H9 (cell line): ENCODE results near the gene TULP3. TPM values are rescaled to one million over a fixed set of nuclear protein-coding genes. Genes with fewer than 3 reads are reported as not detected.
A peak's percentile ranks its signal among the peaks of the same experiment; 100 is the strongest.

Experiments
- DNase-seq: peaks from one replicate; pipeline ENCODE4 v3.0.0-alpha.2; 2017
- H2AFZ ChIP-seq: one replicate; pipeline ENCODE4 v1.6.1; 2013; ENCODE audit warnings: mild to moderate bottlenecking, low read length, control low read depth, moderate library complexity
- H2AK5ac ChIP-seq: 2 replicates; pipeline ENCODE4 v1.6.1; 2013; ENCODE audit warnings: low read length, control low read depth, mixed read lengths; ENCODE audit not compliant: insufficient read length
- H2BK120ac ChIP-seq: one replicate; pipeline ENCODE4 v1.6.1; 2013; ENCODE audit warnings: low read depth, mild to moderate bottlenecking, low read length, control low read depth, inconsistent platforms; ENCODE audit not compliant: poor library complexity, severe bottlenecking
- H2BK12ac ChIP-seq: 2 replicates; pipeline ENCODE4 v1.6.1; 2013; ENCODE audit warnings: low read length, control low read depth, mixed read lengths, low read depth; ENCODE audit not compliant: insufficient read length
- H2BK15ac ChIP-seq: 2 replicates; pipeline ENCODE4 v1.6.1; 2013; ENCODE audit warnings: low read depth, low read length, control low read depth
- H2BK20ac ChIP-seq: one replicate; pipeline ENCODE4 v1.6.1; 2013; ENCODE audit warnings: low read depth, mild to moderate bottlenecking, low read length, control low read depth, inconsistent platforms; ENCODE audit not compliant: poor library complexity, severe bottlenecking
- H2BK5ac ChIP-seq: 2 replicates; pipeline ENCODE4 v1.6.1; 2013; ENCODE audit warnings: low read length, control low read depth, mixed read lengths; ENCODE audit not compliant: insufficient read length
- H3K14ac ChIP-seq: 2 replicates; pipeline ENCODE4 v1.6.1; 2013; ENCODE audit warnings: low read length, control low read depth; ENCODE audit not compliant: insufficient read depth
- H3K18ac ChIP-seq: 2 replicates; pipeline ENCODE4 v1.6.1; 2013; ENCODE audit warnings: low read depth, mild to moderate bottlenecking, mixed read lengths, low read length, control low read depth; ENCODE audit not compliant: insufficient read length
- H3K23ac ChIP-seq: 2 replicates; pipeline ENCODE4 v1.6.1; 2013; ENCODE audit warnings: low read length, control low read depth, mixed read lengths, low read depth; ENCODE audit not compliant: insufficient read length
- H3K23me2 ChIP-seq: 2 replicates; pipeline ENCODE4 v1.6.1; 2013; ENCODE audit warnings: low read depth, mild to moderate bottlenecking, mixed read lengths, low read length, control low read depth; ENCODE audit not compliant: insufficient read length, poor library complexity, severe bottlenecking
- H3K27ac ChIP-seq: 2 replicates; pipeline ENCODE4 v1.5.1; 2013; ENCODE audit warnings: low read length, control low read depth, mixed read lengths, low read depth; ENCODE audit not compliant: insufficient read length
- H3K27me3 ChIP-seq: 2 replicates; pipeline ENCODE4 v1.6.1; 2013; ENCODE audit warnings: low read length, control low read depth, inconsistent platforms; ENCODE audit not compliant: insufficient read depth
- H3K4ac ChIP-seq: 2 replicates; pipeline ENCODE4 v1.6.1; 2013; ENCODE audit warnings: low read depth, mild to moderate bottlenecking, control low read depth, inconsistent platforms, low read length, moderate library complexity
- H3K4me1 ChIP-seq: 2 replicates; pipeline ENCODE4 v1.6.1; 2013; ENCODE audit warnings: low read length, control low read depth, inconsistent platforms; ENCODE audit not compliant: insufficient read depth
- H3K4me2 ChIP-seq: 2 replicates; pipeline ENCODE4 v1.6.1; 2013; ENCODE audit warnings: low read length, control low read depth, mixed read lengths; ENCODE audit not compliant: insufficient read length, insufficient read depth
- H3K56ac ChIP-seq: 2 replicates; pipeline ENCODE4 v1.6.1; 2013; ENCODE audit warnings: low read depth, mild to moderate bottlenecking, mixed read lengths, low read length, control low read depth; ENCODE audit not compliant: insufficient read length
- H3K79me1 ChIP-seq: 2 replicates; pipeline ENCODE4 v1.6.1; 2013; ENCODE audit warnings: low read depth, mild to moderate bottlenecking, moderate library complexity, low read length, control low read depth, inconsistent platforms; ENCODE audit not compliant: insufficient read depth, poor library complexity, severe bottlenecking
- H3K79me2 ChIP-seq: 2 replicates; pipeline ENCODE4 v1.6.1; 2013; ENCODE audit warnings: low read length, control low read depth, inconsistent platforms; ENCODE audit not compliant: insufficient read depth
- H3K9ac ChIP-seq: 2 replicates; pipeline ENCODE4 v1.6.1; 2013; ENCODE audit warnings: low read length, control low read depth, mixed read lengths; ENCODE audit not compliant: insufficient read length; ENCODE audit errors: extremely low read depth
- H3K9me3 ChIP-seq: one replicate; pipeline ENCODE4 v1.6.1; 2013; ENCODE audit warnings: low read depth, low read length, inconsistent platforms; ENCODE audit not compliant: control insufficient read depth
- H3T11ph ChIP-seq: one replicate; pipeline ENCODE4 v1.6.1; 2013; ENCODE audit warnings: mild to moderate bottlenecking, low read length, control low read depth, inconsistent platforms
- H4K20me1 ChIP-seq: one replicate; pipeline ENCODE4 v1.6.1; 2013; ENCODE audit not compliant: control insufficient read depth, insufficient read length, insufficient read depth
- H4K5ac ChIP-seq: 2 replicates; pipeline ENCODE4 v1.6.1; 2013; ENCODE audit warnings: low read depth, mild to moderate bottlenecking, mixed read lengths, low read length, control low read depth; ENCODE audit not compliant: insufficient read length
- H4K8ac ChIP-seq: replicated peaks from 2 replicates; pipeline ENCODE4 v1.6.1; 2013; ENCODE audit warnings: low read length, control low read depth, mixed read lengths, low read depth; ENCODE audit not compliant: insufficient read length
- H4K91ac ChIP-seq: 2 replicates; pipeline ENCODE4 v1.6.1; 2013; ENCODE audit warnings: low read depth, mild to moderate bottlenecking, moderate library complexity, mixed read lengths, low read length, control low read depth; ENCODE audit not compliant: insufficient read length
- H3K27ac Mint-ChIP-seq, 3 experiments: 2 replicates in 2 of 3; 3 replicates in 1 of 3; pipeline ENCODE4 v1.8.0; 2020 to 2021; ENCODE audit warnings: mixed read lengths in 3 of 3, mild to moderate bottlenecking in 1 of 3, moderate library complexity in 1 of 3
- H3K27me3 Mint-ChIP-seq: 2 replicates; pipeline ENCODE4 v1.8.0; 2021; ENCODE audit warnings: low read depth, mild to moderate bottlenecking, moderate library complexity, mixed read lengths
- H3K36me3 Mint-ChIP-seq, 3 experiments: 2 replicates in 2 of 3; 3 replicates in 1 of 3; pipeline ENCODE4 v1.8.0; 2020 to 2021; ENCODE audit warnings: low read depth in 3 of 3, mixed read lengths in 3 of 3; ENCODE audit not compliant: insufficient read depth in 1 of 3
- H3K4me1 Mint-ChIP-seq, 2 experiments: 2 replicates each; pipeline ENCODE4 v1.8.0; 2020; ENCODE audit warnings: mixed read lengths in 2 of 2
- H3K4me3 Mint-ChIP-seq, 2 experiments: 2 replicates in 1 of 2; 3 replicates in 1 of 2; pipeline ENCODE4 v1.8.0; 2020 to 2021; ENCODE audit warnings: mild to moderate bottlenecking in 2 of 2, mixed read lengths in 2 of 2, moderate library complexity in 1 of 2
- H3K9me3 Mint-ChIP-seq, 2 experiments: 2 replicates in 1 of 2; 3 replicates in 1 of 2; pipeline ENCODE4 v1.8.0; 2020; ENCODE audit warnings: mild to moderate bottlenecking in 2 of 2, mixed read lengths in 2 of 2, moderate library complexity in 1 of 2
- CTCF ChIP-seq: fragments of 200-600 bp; sonication (generic); conservative IDR thresholded peaks from 3 replicates; pipeline ENCODE4 v1.8.0; 2021; ENCODE audit warnings: antibody characterized with exemption, mild to moderate bottlenecking
- WGBS: extraction: QIAGEN DNeasy Blood & Tissue Kit; methylation state at CpG from one replicate; pipeline ENCODE4 v1.1.7; 2013; ENCODE audit warnings: missing lambda C conversion rate, low lambda C conversion rate, mixed read lengths; ENCODE audit not compliant: insufficient read length; ENCODE audit errors: extremely low coverage; 5-methylcytosine and 5-hydroxymethylcytosine counted together
- total RNA-seq: library from RNA; stranded (reverse); gene quantifications from 2 replicates; pipeline ENCODE4 v1.2.1, GENCODE V29; 2021

Gene TULP3
- total RNA-seq, 1 experiment from 2014 or later = 22.3 TPM

GRCh38 chr12:2876431-2877046, 14.2 kb upstream of the TULP3 start:
- Mint-ChIP-seq H3K4me1 (peaks cover 22 to 25% of the 10 kb centered on the region in 2 experiments), H3K9me3 (0 out of 5 replicates have a peak, but pooled peaks cover 0 to 2% of the 10 kb centered on the region in 2 experiments), H3K27me3 (no peaks in the 10 kb centered on the region), H3K36me3 (peaks cover 30 to 43% (median 32%) of the 10 kb centered on the region in 3 experiments), H3K4me3 (peak overlapping the region; percentile 78 to 94), H3K27ac (peak overlapping the region; percentile 22 to 91 (median 89))
- H4K5ac ChIP-seq = no peak overlapping the region
- no peak overlapping the region for H2BK120ac ChIP-seq
- no peak overlapping the region for H2AK5ac ChIP-seq
- H3K4me1 ChIP-seq = no peaks in the 10 kb centered on the region
- H4K91ac ChIP-seq = no peak overlapping the region
- no peak overlapping the region for H2BK15ac ChIP-seq
- H3K18ac ChIP-seq = no peak overlapping the region
- H3K9me3 ChIP-seq = no peaks in the 10 kb centered on the region
- no CpG with 5 or more reads among the region's 38 CpGs for WGBS
- H2BK20ac ChIP-seq = no peak overlapping the region
- no peak overlapping the region for H3K56ac ChIP-seq
- H3K79me2 ChIP-seq = peaks cover 7% of the 10 kb centered on the region; the same call in 1 of the 2 replicates
- H3K4me2 ChIP-seq = peak overlapping the region; percentile 79
- no peak overlapping the region for H4K8ac ChIP-seq
- H3K14ac ChIP-seq = peak overlapping the region; percentile 36
- no peak overlapping the region for H3K23ac ChIP-seq
- no peak overlapping the region for H2AFZ ChIP-seq
- TF ChIP-seq CTCF = no peak
- H3K9ac ChIP-seq = peak overlapping the region; percentile 54
- no peak overlapping the region for H3K27ac ChIP-seq
- no peak overlapping the region for H3T11ph ChIP-seq
- no peak for DNase-seq
- H3K4ac ChIP-seq = no peak overlapping the region
- H4K20me1 ChIP-seq = no peaks in the 10 kb centered on the region
- peaks cover 14% of the 10 kb centered on the region for H3K23me2 ChIP-seq
- no peaks in the 10 kb centered on the region for H3K79me1 ChIP-seq
- no peak overlapping the region for H2BK12ac ChIP-seq
- no peaks in the 10 kb centered on the region for H3K27me3 ChIP-seq
- no peak overlapping the region for H2BK5ac ChIP-seq
